T follicular helper cell (primary cell): ENCODE results near the gene A1CF.
"Not testable (repeated sequence)": the region's sequence is repeated elsewhere in the genome, so short reads cannot be mapped to it uniquely, and the experiment has no call there.

Source experiments
- DNase-seq: peaks from one replicate; pipeline ENCODE4 v3.0.0-alpha.2; 2020; ENCODE audit warnings: low read depth

The A1CF gene

DNA sequence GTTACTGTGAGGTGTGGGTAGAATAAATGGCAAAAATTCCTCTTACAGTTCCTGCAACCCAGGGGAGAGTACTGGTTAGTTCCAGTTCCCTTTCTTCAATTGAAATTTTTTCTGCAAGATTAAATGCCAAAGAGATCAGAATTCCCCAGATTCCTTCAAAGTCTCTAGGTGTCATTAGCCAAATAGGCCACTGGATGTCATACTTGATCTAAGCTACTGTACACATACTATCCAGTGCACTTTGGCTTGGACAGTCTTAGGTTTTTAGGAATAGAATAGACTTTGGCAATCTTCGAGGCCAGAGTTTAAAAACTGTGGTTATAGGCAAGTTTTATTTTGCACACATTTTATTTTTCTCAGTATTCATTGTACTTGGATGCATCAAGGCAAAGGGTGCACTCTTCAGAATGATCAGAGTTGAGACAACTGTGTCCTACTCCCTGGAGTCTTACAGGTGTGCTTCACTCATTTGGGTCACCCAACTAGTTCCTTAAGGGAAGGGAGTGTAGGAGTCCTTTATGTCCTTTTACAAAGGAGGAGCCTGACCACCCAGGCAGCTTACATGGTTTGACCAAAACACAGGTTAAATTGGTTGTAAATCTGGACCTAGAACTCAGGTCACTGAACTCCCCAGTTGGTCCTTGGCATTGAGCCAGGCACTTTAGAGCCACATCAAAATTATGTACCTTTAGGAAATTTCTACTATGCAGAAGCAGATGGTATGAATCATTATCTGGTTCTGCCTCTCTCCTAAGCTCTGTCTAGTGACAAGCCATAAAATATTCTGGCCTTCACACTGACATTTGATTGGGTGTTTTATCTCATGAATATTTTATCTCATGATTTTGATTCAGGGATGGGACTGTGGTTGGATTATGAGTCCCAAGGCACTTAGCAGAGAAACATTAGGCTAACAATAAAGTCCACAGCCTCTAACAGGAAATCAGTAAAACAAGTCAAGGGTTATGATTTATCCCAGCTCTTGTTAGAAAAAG lies 96.2 kb downstream of the A1CF start:
- no peak for DNase-seq

DNA sequence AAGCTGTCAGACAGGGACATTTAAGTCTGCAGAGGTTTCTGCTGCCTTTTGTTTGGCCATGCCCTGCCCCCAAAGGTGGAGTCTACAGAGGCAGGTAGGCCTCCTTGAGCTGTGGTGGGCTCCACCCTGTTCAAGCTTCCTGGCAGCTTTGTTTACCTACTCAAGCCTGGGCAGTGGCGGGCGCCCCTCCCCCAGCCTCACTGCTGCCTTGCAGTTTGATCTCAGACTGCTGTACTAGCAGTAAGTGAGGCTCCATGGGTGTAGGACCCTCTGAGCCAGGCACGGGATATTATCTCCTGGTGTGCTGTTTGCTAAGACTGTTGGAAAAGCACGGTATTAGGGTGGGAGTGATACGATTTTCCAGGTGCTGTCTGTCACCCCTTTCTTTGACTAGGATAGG lies 97.5 kb downstream of the A1CF start:
- not testable (repeated sequence) for DNase-seq

- not testable (repeated sequence) for DNase-seq
These were observed 103.4 kb downstream of the A1CF start for GRCh38 chr10:50782017-50782416.

DNA sequence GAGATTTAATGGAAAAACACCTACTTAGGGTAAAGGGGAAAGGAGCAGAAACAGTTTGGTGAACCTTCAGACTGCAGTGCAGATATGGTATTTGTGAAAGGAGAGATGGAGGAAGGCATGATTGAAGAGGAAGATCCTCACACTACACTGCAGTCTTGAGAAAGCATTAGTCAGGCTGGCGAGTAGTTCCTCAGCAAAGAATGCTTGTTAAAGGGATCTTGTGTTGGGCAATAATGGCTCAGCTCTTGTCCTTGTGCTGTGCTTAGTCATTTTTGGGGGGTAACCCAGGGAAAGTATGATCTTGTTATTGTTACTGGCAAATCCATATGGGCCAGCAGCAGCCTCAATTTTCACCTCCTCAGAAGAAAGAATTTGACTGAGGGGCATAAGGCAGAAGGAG lies 105.4 kb downstream of the A1CF start:
- not testable (repeated sequence) for DNase-seq

DNA sequence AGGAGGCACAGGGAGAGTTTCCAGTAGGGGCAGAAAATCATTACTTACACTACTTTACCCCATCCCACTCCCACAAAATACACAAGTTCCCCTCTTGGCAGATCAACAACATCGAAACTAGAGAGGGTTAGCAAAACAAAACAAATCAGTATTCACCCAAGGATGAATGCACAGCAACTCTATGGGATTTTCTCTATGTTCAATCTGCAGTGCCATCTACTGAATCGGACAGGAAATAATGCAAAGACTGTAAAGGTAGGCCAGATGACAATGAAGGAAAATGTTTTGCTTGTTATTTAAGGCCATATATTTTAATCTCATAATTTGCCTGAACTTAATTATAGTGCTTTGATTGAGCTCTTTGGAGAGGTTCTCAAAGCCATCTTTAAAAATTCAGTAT lies 110.6 kb downstream of the A1CF start:
- DNase-seq: not testable (repeated sequence)

DNA sequence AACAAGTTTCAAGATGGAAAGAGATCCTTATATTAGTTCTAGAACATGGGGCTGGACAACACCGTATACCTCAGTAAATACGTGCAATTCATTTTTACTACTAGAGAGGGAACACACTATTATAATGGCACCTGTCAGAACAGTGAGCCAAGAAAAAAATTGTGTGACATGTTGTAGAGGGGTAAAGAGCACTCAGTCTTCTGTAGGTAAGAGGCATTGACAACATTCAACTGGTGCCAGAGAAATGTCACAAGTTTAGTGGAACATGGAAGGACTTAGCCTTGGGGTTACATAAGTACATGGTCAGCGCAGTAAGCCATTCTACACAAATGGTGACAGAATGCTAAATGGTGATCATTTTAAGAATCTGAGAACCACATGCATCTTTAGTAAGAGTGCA lies 113.4 kb downstream of the A1CF start:
- not testable (repeated sequence) for DNase-seq

DNA sequence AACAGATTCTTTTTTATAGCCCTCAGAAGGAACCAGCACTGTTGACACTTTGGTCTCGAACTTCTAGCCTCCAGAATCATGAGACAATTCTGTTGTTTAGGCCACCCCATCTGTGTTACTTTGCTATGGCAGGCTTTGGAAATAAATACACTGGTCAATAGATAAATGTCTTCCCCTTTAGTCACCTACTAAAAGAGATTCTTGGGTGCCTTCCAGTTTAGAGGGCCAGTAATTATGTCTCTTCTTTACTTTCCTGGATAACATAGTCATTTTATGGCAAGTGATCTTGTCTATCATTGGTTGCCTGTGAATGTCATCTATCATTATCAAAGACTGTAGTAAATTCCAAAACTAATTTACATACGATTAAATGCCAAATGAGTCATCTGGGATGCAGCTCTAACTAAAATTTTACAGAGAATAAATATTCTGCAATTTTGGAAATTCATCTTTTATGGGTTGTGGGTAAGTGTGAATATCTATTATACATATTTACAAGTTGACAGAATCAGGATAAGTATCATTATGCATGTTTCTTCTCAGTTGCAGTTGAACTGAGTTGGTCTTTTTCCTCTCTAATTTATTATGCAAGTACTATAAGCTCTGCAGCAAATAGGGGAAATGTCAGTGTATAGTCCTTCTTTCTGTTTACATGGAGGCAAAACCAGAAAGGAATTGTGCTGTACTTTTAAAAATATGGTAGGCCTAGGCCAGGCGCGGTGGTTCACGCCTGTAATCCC lies 118.5 kb downstream of the A1CF start:
- not testable (repeated sequence) for DNase-seq
